ENCODE data around the gene TMEM198.

DNA sequence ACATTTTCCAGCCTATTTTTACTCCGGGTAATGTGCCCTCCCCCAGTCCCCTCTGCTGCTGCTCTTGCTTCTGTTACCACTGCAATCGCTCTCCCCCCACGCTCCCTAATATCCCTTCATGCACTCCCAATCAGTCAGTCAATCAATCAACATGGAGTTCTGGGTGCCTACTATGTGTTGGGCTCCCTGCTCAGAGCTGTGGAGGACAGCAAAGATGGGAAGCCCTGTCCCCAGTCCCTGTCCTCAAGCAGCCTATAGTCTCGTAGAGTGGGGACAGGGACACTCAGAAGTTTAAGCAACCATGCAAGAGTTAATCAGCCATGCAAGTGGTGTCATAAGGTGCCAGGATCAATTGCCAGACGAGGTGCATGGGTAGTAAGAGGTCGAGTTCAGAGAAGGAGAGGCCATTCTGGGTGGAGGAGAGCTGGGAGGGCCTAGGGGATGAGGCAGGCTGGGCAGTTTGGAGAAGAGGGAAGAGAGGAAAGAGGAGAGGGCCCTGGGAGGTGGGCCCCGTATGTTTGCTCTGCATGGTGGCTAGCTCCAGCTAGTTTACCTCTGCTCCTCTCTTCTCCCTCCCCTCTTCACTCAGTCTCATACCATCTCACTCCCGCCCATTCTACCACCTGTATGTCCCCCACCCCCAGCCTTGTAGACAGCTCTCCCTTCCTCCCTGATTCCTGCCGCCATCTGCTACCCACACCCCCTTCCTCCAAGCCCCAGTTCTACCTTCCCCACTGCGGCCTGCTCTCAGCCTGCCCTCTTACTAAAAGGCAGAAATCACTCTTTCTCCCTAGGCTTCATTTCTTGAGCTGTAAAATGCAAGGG, 25.7 kb upstream of the TMEM198 start:
- TF ChIP-seq, protein P1, sequence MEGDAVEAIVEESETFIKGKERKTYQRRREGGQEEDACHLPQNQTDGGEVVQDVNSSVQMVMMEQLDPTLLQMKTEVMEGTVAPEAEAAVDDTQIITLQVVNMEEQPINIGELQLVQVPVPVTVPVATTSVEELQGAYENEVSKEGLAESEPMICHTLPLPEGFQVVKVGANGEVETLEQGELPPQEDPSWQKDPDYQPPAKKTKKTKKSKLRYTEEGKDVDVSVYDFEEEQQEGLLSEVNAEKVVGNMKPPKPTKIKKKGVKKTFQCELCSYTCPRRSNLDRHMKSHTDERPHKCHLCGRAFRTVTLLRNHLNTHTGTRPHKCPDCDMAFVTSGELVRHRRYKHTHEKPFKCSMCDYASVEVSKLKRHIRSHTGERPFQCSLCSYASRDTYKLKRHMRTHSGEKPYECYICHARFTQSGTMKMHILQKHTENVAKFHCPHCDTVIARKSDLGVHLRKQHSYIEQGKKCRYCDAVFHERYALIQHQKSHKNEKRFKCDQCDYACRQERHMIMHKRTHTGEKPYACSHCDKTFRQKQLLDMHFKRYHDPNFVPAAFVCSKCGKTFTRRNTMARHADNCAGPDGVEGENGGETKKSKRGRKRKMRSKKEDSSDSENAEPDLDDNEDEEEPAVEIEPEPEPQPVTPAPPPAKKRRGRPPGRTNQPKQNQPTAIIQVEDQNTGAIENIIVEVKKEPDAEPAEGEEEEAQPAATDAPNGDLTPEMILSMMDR (conservative IDR thresholded peaks at IDR 0.05), result no peak
- TF ChIP-seq ZFX (IDR thresholded peaks at IDR 0.05), result no peak

Data from C4-2B (cell line).